Measurements from ENCODE around the gene AFAP1. TPM values are rescaled to one million over a fixed set of nuclear protein-coding genes. Genes with fewer than 3 reads are reported as not detected.

Gene AFAP1
- total and polyA plus RNA-seq, 2 of the 4 experiments (the other 2 are of a cell fraction) = 48.2 to 80.9 TPM

- H3K4ac ChIP-seq (ENCODE audit: low read depth, low read length) = peak overlapping the region; percentile 48
- H3K18ac ChIP-seq (ENCODE audit: low read depth, low read length) = no peak overlapping the region
- H4K5ac ChIP-seq (ENCODE audit: low read depth, low read length) = peak overlapping the region; percentile 9
- H3K36me3 ChIP-seq (ENCODE audit: control insufficient read depth, insufficient read depth, low read length) = peaks cover 36% of the 10 kb centered on the region
- dilution Hi-C loops (cut with HindIII; ENCODE audit: low sequenced_read_pairs, unreplicated experiment) = no loop called here
- H3K9ac ChIP-seq (ENCODE audit: low read depth, low read length) = no peak overlapping the region
- DNase-seq = no peak
- intact Hi-C loops (cut with micrococcal nuclease) = no loop called here
- no peak overlapping the region; the same call in 1 of the 2 replicates for H3K23ac ChIP-seq (ENCODE audit: low read depth, low read length)
- H2BK5ac ChIP-seq (ENCODE audit: low read depth, low read length, poor library complexity, severe bottlenecking) = peak overlapping the region; percentile 43
- H3K4me1 ChIP-seq (ENCODE audit: control insufficient read depth, insufficient read depth, low read length) = peaks cover 32% of the 10 kb centered on the region
- peak overlapping the region; percentile 29; the same call in 1 of the 2 replicates for H2AK5ac ChIP-seq (ENCODE audit: low read depth, low read length)
- H3K27me3 ChIP-seq (ENCODE audit: control insufficient read depth, insufficient read depth, low read length) = no peaks in the 10 kb centered on the region
- no peaks in the 10 kb centered on the region for H3K9me3 ChIP-seq (ENCODE audit: control insufficient read depth, insufficient read depth, low read length)
- H4K91ac ChIP-seq (ENCODE audit: insufficient read depth, low read depth, low read length) = no peak overlapping the region
- H2AK9ac ChIP-seq (replicated peaks; ENCODE audit: low read depth, low read length, poor library complexity) = no peak overlapping the region
- H4K8ac ChIP-seq (ENCODE audit: low read depth in 2 of 2, low read length in 2 of 2) = no peak overlapping the region
- no peak overlapping the region for H2BK120ac ChIP-seq (ENCODE audit: low read depth, low read length)
- peaks cover 22% of the 10 kb centered on the region for H4K20me1 ChIP-seq (ENCODE audit: insufficient read depth, low read length)
- H2BK20ac ChIP-seq (ENCODE audit: low read depth, low read length) = no peak overlapping the region
- H2AFZ ChIP-seq (replicated peaks; ENCODE audit: low read length, poor library complexity) = no peak overlapping the region
- in situ Hi-C loops (cut with MboI; ENCODE audit: low sequenced_read_pairs) = no loop called here
- ATAC-seq (ENCODE audit: low read depth) = no peak
- ChIA-PET POLR2A (ENCODE audit: unreplicated experiment) (no interaction called here), CTCF (no interaction called here)
- H3K4me3 ChIP-seq (ENCODE audit: insufficient read depth, low read depth, low read length) = no peak overlapping the region
- H3K27ac ChIP-seq (ENCODE audit: insufficient read depth, low read length) = no peak overlapping the region
- no peak overlapping the region for H3K56ac ChIP-seq (ENCODE audit: extremely low read depth, insufficient read depth, low read length)
- BruUV-seq (replicated peaks) = no TSS peak
- peaks cover 19% of the 10 kb centered on the region for H3K9me1 ChIP-seq (ENCODE audit: insufficient read depth, low read length)
- no peak for TF ChIP-seq CHD1 (IDR thresholded peaks at IDR 0.05; ENCODE audit: low read depth, low read length)
- no peak for TF ChIP-seq CEBPB (IDR thresholded peaks at IDR 0.05; ENCODE audit: low read depth, low read length)
- no peak for TF ChIP-seq MXI1 (IDR thresholded peaks at IDR 0.05; ENCODE audit: borderline replicate concordance, low read depth, low read length)
- TF ChIP-seq RCOR1 (IDR thresholded peaks at IDR 0.05; ENCODE audit: insufficient replicate concordance, low read length) = no peak
- TF ChIP-seq SMC3 (IDR thresholded peaks at IDR 0.05; ENCODE audit: low read depth, low read length) = no peak
- no peak for TF ChIP-seq USF2 (IDR thresholded peaks at IDR 0.05; ENCODE audit: low read depth, low read length)
- no peak for TF ChIP-seq BHLHE40 (IDR thresholded peaks at IDR 0.05; ENCODE audit: low read depth, low read length)
- TF ChIP-seq MAFK (IDR thresholded peaks at IDR 0.05; ENCODE audit: low read depth, low read length) = no peak
- TF ChIP-seq MAZ (IDR thresholded peaks at IDR 0.05; ENCODE audit: borderline replicate concordance, low read depth, low read length) = no peak
- no peak for TF ChIP-seq ELK1 (IDR thresholded peaks at IDR 0.05; ENCODE audit: borderline replicate concordance, low read depth, low read length)
- H2BK15ac ChIP-seq (ENCODE audit: low read depth, low read length) = no peak overlapping the region
- H3K14ac ChIP-seq (replicated peaks; ENCODE audit: low read depth, low read length) = no peak overlapping the region
- H3K4me2 ChIP-seq (ENCODE audit: low read depth, low read length) = no peak overlapping the region
- WGBS, 2 experiments (ENCODE audit: extremely low coverage in 2 of 2, insufficient read length in 1 of 2) = 90% methylated on average over 4 of the region's 12 CpGs; no CpG with 5 or more reads in 1 of the 2 experiments
- peaks cover 39 to 78% of the 10 kb centered on the region in 2 experiments for H3K79me1 ChIP-seq (ENCODE audit: low read depth in 1 of 2, low read length in 2 of 2)
These were observed 113.3 kb downstream of the AFAP1 start for GRCh38 chr4:7826176-7826908.

Measured in IMR-90 (cell line).